Vein endothelial cell (primary cell): Measurements from ENCODE around the gene MON2. TPM values are rescaled to one million over a fixed set of nuclear protein-coding genes. Genes with fewer than 3 reads are reported as not detected.

Experiments
- small RNA-seq: library from RNA; depleted of rRNA; stranded (forward); fragments of <200 nt; gene quantifications from one replicate; pipeline ENCODE3, GENCODE V24; 2012
- total RNA-seq: library from RNA; depleted of rRNA; stranded (reverse); fragments of >200 nt; gene quantifications from 2 replicates; pipeline ENCODE4 v1.2.3, GENCODE V29; 2012

The MON2 gene
- total RNA-seq = 39.2 and 39.5 TPM in 2 replicates

GRCh38 chr12:62466594-62467491, at the start of gene MON2:
TSS of gene MON2 (plus strand) at chr12:62466826. CDS start at chr12:62467208, 382 bp downstream.

Small RNAs within 50 kb of the gene (small RNA-seq; reads per million reads assigned to genes)
- 997 reads per million, percentile 100 among the genes with 10 or more reads in this experiment for gene MIRLET7I
- not detected for gene RNU6-399P

Other genes starting within 250 kb of the MON2 start
- 54.9 and 76.4 TPM in 2 replicates for gene USP15, start 206.4 kb upstream of the MON2 start, total RNA-seq